ENCODE results near the gene ABCA12.

- TF ChIP-seq EZH2phosphoT487 (IDR thresholded peaks at IDR 0.05; ENCODE audit: borderline replicate concordance), result no peak
- no peak for TF ChIP-seq CTCF (conservative IDR thresholded peaks at IDR 0.05; ENCODE audit: low read length)
Observed at GRCh38 chr2:215059724-215060123, 78.7 kb downstream of the ABCA12 start.
